22Rv1 (cell line): ENCODE results near the gene EIF1AY.
"Not testable (repeated sequence)": the region's sequence is repeated elsewhere in the genome, so short reads cannot be mapped to it uniquely, and the experiment has no call there.

Experiments used
- H3K27ac ChIP-seq: fragments of 450-650 bp; 2 replicates; pipeline ENCODE4 v1.5.1; 2017
- CTCF ChIP-seq: fragments of 450-650 bp; IDR thresholded peaks from 2 replicates; pipeline ENCODE4 v1.5.1; 2017; ENCODE audit warnings: mild to moderate bottlenecking
- ZFX ChIP-seq: fragments of 450-650 bp; IDR thresholded peaks from 2 replicates; pipeline ENCODE4 v1.6.1; 2017; ENCODE audit warnings: antibody characterized with exemption, borderline replicate concordance

The EIF1AY gene

GRCh38 chrY:20575531-20576121 lies at the start of gene EIF1AY:
EIF1AY (plus strand) TSS chrY:20575776; CDS start chrY:20575872, 96 bp downstream.
- peak within 1 kb of the TSS; percentile 80 for H3K27ac ChIP-seq
- TF ChIP-seq CTCF (no peak), ZFX (no peak)

GRCh38 chrY:20528435-20528834 lies 47.1 kb upstream of the EIF1AY start:
- no peak overlapping the region for H3K27ac ChIP-seq
- TF ChIP-seq CTCF (no peak), ZFX (no peak)

- no peak overlapping the region for H3K27ac ChIP-seq
- TF ChIP-seq ZFX, result no peak
Measured at GRCh38 chrY:20538186-20538585, 37.4 kb upstream of the EIF1AY start.

- TF ChIP-seq ZFX (no peak), CTCF (no peak)
- no peak overlapping the region for H3K27ac ChIP-seq
Measured at GRCh38 chrY:20538933-20539332, 36.6 kb upstream of the EIF1AY start.

GRCh38 chrY:20544451-20544960 lies 31.1 kb upstream of the EIF1AY start:
- H3K27ac ChIP-seq, result no peak overlapping the region
- TF ChIP-seq CTCF, result no peak
- no peak for TF ChIP-seq ZFX

- no peak overlapping the region for H3K27ac ChIP-seq
- TF ChIP-seq CTCF (no peak), ZFX (no peak)
Measured at GRCh38 chrY:20546071-20546470, 29.5 kb upstream of the EIF1AY start.

- H3K27ac ChIP-seq, result no peak overlapping the region
- no peak for TF ChIP-seq ZFX
- TF ChIP-seq CTCF, result no peak
Measured at GRCh38 chrY:20549289-20549688, 26.3 kb upstream of the EIF1AY start.

GRCh38 chrY:20551840-20552239 lies 23.7 kb upstream of the EIF1AY start:
- H3K27ac ChIP-seq, result no peak overlapping the region
- TF ChIP-seq ZFX (no peak), CTCF (no peak)

GRCh38 chrY:20552764-20553323 lies 22.7 kb upstream of the EIF1AY start:
- H3K27ac ChIP-seq, result not testable (repeated sequence)
